K562 (cell line): ENCODE measurements around the gene ZCCHC14.

Source experiments
- BRD4 ChIP-seq: fragments of 200-600 bp; sonication (generic); IDR thresholded peaks from 2 replicates; pipeline ENCODE4 v1.6.1; 2017; ENCODE audit warnings: inconsistent platforms
- EZH2 ChIP-seq: IDR thresholded peaks from 2 replicates; pipeline ENCODE4 v1.6.1; 2012; ENCODE audit warnings: low read depth, mild to moderate bottlenecking, inconsistent platforms, low read length, borderline replicate concordance
- HDGF ChIP-seq: fragments of 450-650 bp; IDR thresholded peaks from 2 replicates; pipeline ENCODE4 v1.6.1; 2016
- HMG20A ChIP-seq: fragments of 450-650 bp; formaldehyde crosslinking; conservative IDR thresholded peaks from 2 replicates; pipeline ENCODE4 v1.4.0; 2020; ENCODE audit warnings: mild to moderate bottlenecking, mixed read lengths
- POLR2A ChIP-seq: fragments of 450-650 bp; conservative IDR thresholded peaks from 2 replicates; pipeline ENCODE4 v1.6.1; 2016
- POLR2AphosphoS5 ChIP-seq: IDR thresholded peaks from 2 replicates; pipeline ENCODE4 v1.6.1; 2011; ENCODE audit warnings: mild to moderate bottlenecking, low read depth, low read length, moderate library complexity; ENCODE audit not compliant: control insufficient read depth, insufficient read depth
- SMAD1 ChIP-seq: fragments of 150-350 bp; IDR thresholded peaks from 2 replicates; pipeline ENCODE4 v1.6.1; 2014; ENCODE audit warnings: low read length, low read depth; ENCODE audit not compliant: partially characterized antibody
- SMARCB1 ChIP-seq: IDR thresholded peaks from 2 replicates; pipeline ENCODE4 v1.6.1; 2011; ENCODE audit warnings: improper control_type of control experiment, low read depth; ENCODE audit not compliant: insufficient read length
- TCF7L2 ChIP-seq: fragments of 150-350 bp; IDR thresholded peaks from 2 replicates; pipeline ENCODE4 v1.6.1; 2016; ENCODE audit warnings: low read depth, mild to moderate bottlenecking, low read length, moderate library complexity
- TF ChIP-seq, protein P1 (sequence below), 2 experiments: IDR thresholded peaks; 2 replicates each; pipeline ENCODE4 v1.6.1; 2012; ENCODE audit warnings: improper control_type of control experiment in 2 of 2, low read depth in 2 of 2, low read length in 2 of 2, borderline replicate concordance in 1 of 2
- TF ChIP-seq, protein P2 (sequence below): sonication (generic); formaldehyde crosslinking; IDR thresholded peaks from 2 replicates; pipeline ENCODE4 v1.8.1; 2023; ENCODE audit warnings: mild to moderate bottlenecking, missing genetic modification reagents
- TF ChIP-seq, protein P3 (sequence below): fragments of 250-450 bp; sonication (Bioruptor Pico); IDR thresholded peaks from 2 replicates; pipeline ENCODE4 v1.5.0; 2021

DNA sequence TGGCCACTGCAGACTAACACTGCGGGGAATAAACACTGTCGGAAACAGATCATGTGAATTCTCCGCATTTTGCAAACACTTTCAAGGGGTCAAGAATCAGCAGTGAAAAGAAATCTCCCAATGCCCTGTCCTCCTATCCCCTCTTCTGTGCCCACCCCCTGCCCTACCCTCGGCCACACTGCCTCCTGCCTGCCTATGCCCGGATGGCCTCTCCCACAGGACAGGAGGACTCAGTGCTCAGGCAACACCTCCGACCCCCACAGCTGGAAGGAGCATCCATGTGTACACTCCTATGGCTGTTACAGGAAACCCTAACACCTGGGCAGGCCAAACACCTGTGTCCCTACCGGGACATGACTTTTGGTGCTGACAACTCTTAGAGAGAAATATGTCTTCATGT, 133.7 kb downstream of the ZCCHC14 start:
- TF ChIP-seq, protein P1, sequence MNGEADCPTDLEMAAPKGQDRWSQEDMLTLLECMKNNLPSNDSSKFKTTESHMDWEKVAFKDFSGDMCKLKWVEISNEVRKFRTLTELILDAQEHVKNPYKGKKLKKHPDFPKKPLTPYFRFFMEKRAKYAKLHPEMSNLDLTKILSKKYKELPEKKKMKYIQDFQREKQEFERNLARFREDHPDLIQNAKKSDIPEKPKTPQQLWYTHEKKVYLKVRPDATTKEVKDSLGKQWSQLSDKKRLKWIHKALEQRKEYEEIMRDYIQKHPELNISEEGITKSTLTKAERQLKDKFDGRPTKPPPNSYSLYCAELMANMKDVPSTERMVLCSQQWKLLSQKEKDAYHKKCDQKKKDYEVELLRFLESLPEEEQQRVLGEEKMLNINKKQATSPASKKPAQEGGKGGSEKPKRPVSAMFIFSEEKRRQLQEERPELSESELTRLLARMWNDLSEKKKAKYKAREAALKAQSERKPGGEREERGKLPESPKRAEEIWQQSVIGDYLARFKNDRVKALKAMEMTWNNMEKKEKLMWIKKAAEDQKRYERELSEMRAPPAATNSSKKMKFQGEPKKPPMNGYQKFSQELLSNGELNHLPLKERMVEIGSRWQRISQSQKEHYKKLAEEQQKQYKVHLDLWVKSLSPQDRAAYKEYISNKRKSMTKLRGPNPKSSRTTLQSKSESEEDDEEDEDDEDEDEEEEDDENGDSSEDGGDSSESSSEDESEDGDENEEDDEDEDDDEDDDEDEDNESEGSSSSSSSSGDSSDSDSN (IDR thresholded peaks at IDR 0.05; ENCODE audit: borderline replicate concordance in 1 of 2, low read depth in 2 of 2, low read length in 2 of 2), result no peak
- TF ChIP-seq SMAD1 (no peak), POLR2A (no peak), TCF7L2 (no peak), POLR2AphosphoS5 (no peak), EZH2 (no peak), BRD4 (no peak), HMG20A (CRISPR knock-in tag) (no peak), SMARCB1 (no peak), HDGF (no peak)
- TF ChIP-seq, protein P2, sequence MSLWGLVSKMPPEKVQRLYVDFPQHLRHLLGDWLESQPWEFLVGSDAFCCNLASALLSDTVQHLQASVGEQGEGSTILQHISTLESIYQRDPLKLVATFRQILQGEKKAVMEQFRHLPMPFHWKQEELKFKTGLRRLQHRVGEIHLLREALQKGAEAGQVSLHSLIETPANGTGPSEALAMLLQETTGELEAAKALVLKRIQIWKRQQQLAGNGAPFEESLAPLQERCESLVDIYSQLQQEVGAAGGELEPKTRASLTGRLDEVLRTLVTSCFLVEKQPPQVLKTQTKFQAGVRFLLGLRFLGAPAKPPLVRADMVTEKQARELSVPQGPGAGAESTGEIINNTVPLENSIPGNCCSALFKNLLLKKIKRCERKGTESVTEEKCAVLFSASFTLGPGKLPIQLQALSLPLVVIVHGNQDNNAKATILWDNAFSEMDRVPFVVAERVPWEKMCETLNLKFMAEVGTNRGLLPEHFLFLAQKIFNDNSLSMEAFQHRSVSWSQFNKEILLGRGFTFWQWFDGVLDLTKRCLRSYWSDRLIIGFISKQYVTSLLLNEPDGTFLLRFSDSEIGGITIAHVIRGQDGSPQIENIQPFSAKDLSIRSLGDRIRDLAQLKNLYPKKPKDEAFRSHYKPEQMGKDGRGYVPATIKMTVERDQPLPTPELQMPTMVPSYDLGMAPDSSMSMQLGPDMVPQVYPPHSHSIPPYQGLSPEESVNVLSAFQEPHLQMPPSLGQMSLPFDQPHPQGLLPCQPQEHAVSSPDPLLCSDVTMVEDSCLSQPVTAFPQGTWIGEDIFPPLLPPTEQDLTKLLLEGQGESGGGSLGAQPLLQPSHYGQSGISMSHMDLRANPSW (CRISPR knock-in tag), result no peak
- TF ChIP-seq, protein P3, sequence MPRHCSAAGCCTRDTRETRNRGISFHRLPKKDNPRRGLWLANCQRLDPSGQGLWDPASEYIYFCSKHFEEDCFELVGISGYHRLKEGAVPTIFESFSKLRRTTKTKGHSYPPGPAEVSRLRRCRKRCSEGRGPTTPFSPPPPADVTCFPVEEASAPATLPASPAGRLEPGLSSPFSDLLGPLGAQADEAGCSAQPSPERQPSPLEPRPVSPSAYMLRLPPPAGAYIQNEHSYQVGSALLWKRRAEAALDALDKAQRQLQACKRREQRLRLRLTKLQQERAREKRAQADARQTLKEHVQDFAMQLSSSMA (CRISPR knock-in tag), result no peak
